Measurements from ENCODE around the gene ENO3.
"Not testable (repeated sequence)": the region's sequence is repeated elsewhere in the genome, so short reads cannot be mapped to it uniquely, and the experiment has no call there.

The ENO3 gene

GRCh38 chr17:4950746-4951204 lies at the start of gene ENO3:
Gene ENO3, plus strand, starts transcription at chr17:4951119. Its CDS starts 711 bp downstream, at chr17:4951830.
- DNase-seq = no peak

- peak; percentile 66 for DNase-seq
These were observed 49.1 kb upstream of the ENO3 start for GRCh38 chr17:4901648-4902344.

- DNase-seq = no peak
These were observed 48.4 kb upstream of the ENO3 start for GRCh38 chr17:4902540-4902939.

GRCh38 chr17:4903051-4903818 lies 47.7 kb upstream of the ENO3 start, which contains the start of gene CHRNE:
Gene CHRNE, minus strand, starts transcription at chr17:4903098. Its CDS starts 35 bp downstream, at chr17:4903063.
- DNase-seq = peak; percentile 86

- not testable (repeated sequence) for DNase-seq
These were observed 44.3 kb upstream of the ENO3 start for GRCh38 chr17:4906642-4907041.

- no peak for DNase-seq
These were observed 42.6 kb upstream of the ENO3 start for GRCh38 chr17:4908301-4908700.

GRCh38 chr17:4908711-4909496 lies 42.0 kb upstream of the ENO3 start:
- DNase-seq = peak; percentile 84

GRCh38 chr17:4913994-4914393 lies 36.9 kb upstream of the ENO3 start:
- DNase-seq = no peak

- not testable (repeated sequence) for DNase-seq
These were observed 36.4 kb upstream of the ENO3 start for GRCh38 chr17:4914551-4914950.

GRCh38 chr17:4919511-4920047 lies 31.3 kb upstream of the ENO3 start:
- DNase-seq = no peak

- no peak for DNase-seq
These were observed 30.4 kb upstream of the ENO3 start for GRCh38 chr17:4920351-4921048.

GRCh38 chr17:4921320-4921719 lies 29.6 kb upstream of the ENO3 start:
- DNase-seq = no peak

GRCh38 chr17:4926577-4927335 lies 24.2 kb upstream of the ENO3 start:
- not testable (repeated sequence) for DNase-seq

GRCh38 chr17:4928881-4929280 lies 22.0 kb upstream of the ENO3 start:
- no peak for DNase-seq

- no peak for DNase-seq
These were observed 19.0 kb upstream of the ENO3 start, which contains the start of gene GP1BA for GRCh38 chr17:4931963-4932362. Gene GP1BA, plus strand, starts transcription at chr17:4932277. Its CDS starts 328 bp downstream, at chr17:4932605.

- DNase-seq = no peak
These were observed 18.2 kb upstream of the ENO3 start for GRCh38 chr17:4932756-4933155.

GRCh38 chr17:4933646-4934045 lies 17.3 kb upstream of the ENO3 start:
- DNase-seq = no peak

- no peak for DNase-seq
These were observed 16.5 kb upstream of the ENO3 start for GRCh38 chr17:4934173-4934979.

GRCh38 chr17:4935650-4936049 lies 15.3 kb upstream of the ENO3 start:
- no peak for DNase-seq

- DNase-seq = no peak
These were observed 14.5 kb upstream of the ENO3 start for GRCh38 chr17:4936436-4936835.

- no peak for DNase-seq
These were observed 13.4 kb upstream of the ENO3 start for GRCh38 chr17:4937553-4937952.
